Right atrium auricular region (tissue), 2 donors: ENCODE measurements around the gene COL15A1. TPM values are rescaled to one million over a fixed set of nuclear protein-coding genes. Genes with fewer than 3 reads are reported as not detected.

Source experiments
- DNase-seq: peaks from one replicate; pipeline ENCODE4 v3.0.0-alpha.2; 2019; ENCODE audit warnings: low spot score
- H3K27ac ChIP-seq, 2 donors: fragments of 200-600 bp; sonication (generic); 1 replicate in 1 of 2; 2 replicates in 1 of 2; pipeline ENCODE4 v1.5.1; 2016 to 2019
- H3K27me3 ChIP-seq, 2 donors: fragments of 200-600 bp; sonication (generic); one replicate each; pipeline versions ENCODE4 v1.5.1 to v1.6.0; 2017 to 2019
- H3K36me3 ChIP-seq: fragments of 200-600 bp; sonication (generic); one replicate; pipeline ENCODE4 v1.5.1; 2016
- H3K4me1 ChIP-seq, 2 donors: fragments of 200-600 bp; sonication (generic); one replicate each; pipeline versions ENCODE4 v1.5.1 to v1.6.0; 2017 to 2019
- H3K4me3 ChIP-seq, 2 donors: fragments of 200-600 bp; sonication (generic); 1 replicate in 1 of 2; 2 replicates in 1 of 2; pipeline ENCODE4 v1.5.1; 2017 to 2019; ENCODE audit warnings: mild to moderate bottlenecking in 1 of 2, moderate library complexity in 1 of 2
- H3K9me3 ChIP-seq, 2 donors: fragments of 200-600 bp; sonication (generic); one replicate each; pipeline ENCODE4 v1.5.1; 2019
- CTCF ChIP-seq, 2 donors: fragments of 200-600 bp; sonication (generic); IDR thresholded peaks; one replicate each; pipeline ENCODE4 v1.5.1; 2019; ENCODE audit warnings: antibody characterized with exemption in 2 of 2
- total RNA-seq, 2 donors: library from RNA; depleted of rRNA; stranded (reverse); fragments of >200 nt; gene quantifications; one replicate each; pipeline ENCODE4 v1.1.0, GENCODE V29; 2016

The COL15A1 gene
- total RNA-seq, 2 donors from 2014 or later: 22.4 to 38.2 TPM

- no peaks in the 10 kb centered on the region for H3K36me3 ChIP-seq
- no peak for TF ChIP-seq CTCF (IDR thresholded peaks at IDR 0.05)
- H3K4me1 ChIP-seq: peaks cover 0 to 21% of the 10 kb centered on the region in 2 donors
- H3K9me3 ChIP-seq: no peaks in the 10 kb centered on the region
- no peak for DNase-seq
- H3K27me3 ChIP-seq: no peaks in the 10 kb centered on the region
- H3K27ac ChIP-seq: no peak overlapping the region
- H3K4me3 ChIP-seq: no peak overlapping the region
These were observed 158.1 kb downstream of the COL15A1 start for GRCh38 chr9:99101812-99102211.

- Histone ChIP-seq H3K36me3 (no peaks in the 10 kb centered on the region), H3K27me3 (no peaks in the 10 kb centered on the region), H3K27ac (peak overlapping the region; percentile 84 to 90), H3K4me3 (no peak overlapping the region), H3K9me3 (no peaks in the 10 kb centered on the region), H3K4me1 (peaks cover 0 to 33% of the 10 kb centered on the region in 2 donors)
- DNase-seq: no peak
- TF ChIP-seq CTCF (IDR thresholded peaks at IDR 0.05): no peak
These were observed 159.6 kb downstream of the COL15A1 start for GRCh38 chr9:99103054-99103895.

GRCh38 chr9:99103901-99104458, 160.3 kb downstream of the COL15A1 start:
- no peak for TF ChIP-seq CTCF (IDR thresholded peaks at IDR 0.05)
- H3K27me3 ChIP-seq: no peaks in the 10 kb centered on the region
- peak overlapping the region; percentile 87 to 88 for H3K4me3 ChIP-seq
- H3K4me1 ChIP-seq: peaks cover 0 to 33% of the 10 kb centered on the region in 2 donors
- H3K36me3 ChIP-seq: no peaks in the 10 kb centered on the region
- DNase-seq: no peak
- no peaks in the 10 kb centered on the region for H3K9me3 ChIP-seq
- H3K27ac ChIP-seq: peak overlapping the region; percentile 84 to 90

GRCh38 chr9:99104459-99105151, 160.9 kb downstream of the COL15A1 start, which contains the start of gene TGFBR1:
TGFBR1 (plus strand) TSS chr9:99105113; CDS start chr9:99105206, 93 bp downstream.
- H3K4me3 ChIP-seq: peak within 1 kb of the TSS; percentile 87 to 88
- peak within 1 kb of the TSS; percentile 90 to 92 for H3K27ac ChIP-seq
- H3K27me3 ChIP-seq: no peaks in the 10 kb centered on the region
- no peaks in the 10 kb centered on the region for H3K9me3 ChIP-seq
- peaks cover 0 to 33% of the 10 kb centered on the region in 2 donors for H3K4me1 ChIP-seq
- peak; percentile 91 for DNase-seq
- no peaks in the 10 kb centered on the region for H3K36me3 ChIP-seq
- TF ChIP-seq CTCF (IDR thresholded peaks at IDR 0.05): peak in 1 of 2 donors; percentile 44

GRCh38 chr9:99105152-99106043, 161.7 kb downstream of the COL15A1 start:
- TF ChIP-seq CTCF (IDR thresholded peaks at IDR 0.05): no peak

More at GRCh38 chr9:99105152-99106043, 161.7 kb downstream of the COL15A1 start:
- peak; percentile 83 for DNase-seq
- Histone ChIP-seq H3K36me3 (no peaks in the 10 kb centered on the region), H3K27me3 (no peaks in the 10 kb centered on the region), H3K4me1 (peaks cover 0 to 33% of the 10 kb centered on the region in 2 donors), H3K4me3 (peak overlapping the region; percentile 87 to 88), H3K27ac (peak overlapping the region; percentile 90 to 92), H3K9me3 (no peaks in the 10 kb centered on the region)
